ENCODE data around the gene NEBL. TPM values are rescaled to one million over a fixed set of nuclear protein-coding genes. Genes with fewer than 3 reads are reported as not detected.

The NEBL gene
- total and polyA plus RNA-seq, 9 of the 15 experiments (the other 6 are each of a cell fraction or from before 2014, with no cell fraction given): 0.82 to 14.6 (median 9.8) TPM

DNA sequence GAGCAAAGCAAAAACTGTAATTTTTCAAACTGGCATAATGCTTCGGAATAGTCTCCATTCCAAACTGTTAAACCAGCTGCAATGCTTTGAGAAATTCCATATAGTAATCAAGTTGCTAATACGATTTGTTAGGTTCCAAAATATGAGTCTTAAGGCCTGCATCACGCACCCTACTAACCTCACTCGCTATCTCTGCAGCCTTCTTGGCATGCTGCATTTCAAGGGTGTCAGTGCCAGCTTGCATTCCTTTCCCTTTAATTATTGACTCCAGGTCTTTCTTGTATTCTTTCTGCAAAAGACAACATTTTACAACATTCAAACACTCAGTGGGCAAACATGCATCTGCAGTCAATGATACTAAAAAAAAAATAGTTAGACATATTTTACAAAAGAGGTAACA is 61.8 kb downstream of the NEBL start:
- POLR2A ChIA-PET: interaction anchor here (0.8 kb wide), 1 partner anchor 194 kb away, joined by 3 read pairs; no protein-coding TSS in a partner anchor
- Histone ChIP-seq H3K4me1 (replicated peaks in 1 of 2; ENCODE audit: control insufficient read depth in 2 of 2, insufficient read depth in 2 of 2, low read length in 2 of 2) (no peaks in the 10 kb centered on the region), H4K20me1 (replicated peaks; ENCODE audit: control insufficient read depth, insufficient read depth, low read length) (no peaks in the 10 kb centered on the region), H3K9ac (ENCODE audit: insufficient read depth in 1 of 2, low read depth in 2 of 2, low read length in 2 of 2) (no peak overlapping the region), H3K4me2 (ENCODE audit: insufficient read depth, low read length) (no peak overlapping the region), H3K79me2 (ENCODE audit: control insufficient read depth, insufficient read depth, low read length) (no peaks in the 10 kb centered on the region), H3K9me1 (ENCODE audit: control insufficient read depth, insufficient read depth, low read length) (no peaks in the 10 kb centered on the region), H3K4me3 (no peak overlapping the region), H3K27me3 (ENCODE audit: control insufficient read depth in 2 of 2, insufficient read depth in 2 of 2, low read length in 2 of 2) (no peaks in the 10 kb centered on the region), H2AFZ (ENCODE audit: low read depth, low read length) (no peak overlapping the region), H3K36me3 (ENCODE audit: control insufficient read depth, insufficient read depth, low read length) (0 out of 3 replicates have a peak, but pooled peaks cover 2% of the 10 kb centered on the region), H3K27ac (ENCODE audit: extremely low read depth, low read depth, low read length) (no peak overlapping the region), H3K9me3 (replicated peaks; ENCODE audit: control insufficient read depth, insufficient read depth, low read depth, low read length) (no peaks in the 10 kb centered on the region)
- no peak for ATAC-seq
- TF ChIP-seq, protein P1, sequence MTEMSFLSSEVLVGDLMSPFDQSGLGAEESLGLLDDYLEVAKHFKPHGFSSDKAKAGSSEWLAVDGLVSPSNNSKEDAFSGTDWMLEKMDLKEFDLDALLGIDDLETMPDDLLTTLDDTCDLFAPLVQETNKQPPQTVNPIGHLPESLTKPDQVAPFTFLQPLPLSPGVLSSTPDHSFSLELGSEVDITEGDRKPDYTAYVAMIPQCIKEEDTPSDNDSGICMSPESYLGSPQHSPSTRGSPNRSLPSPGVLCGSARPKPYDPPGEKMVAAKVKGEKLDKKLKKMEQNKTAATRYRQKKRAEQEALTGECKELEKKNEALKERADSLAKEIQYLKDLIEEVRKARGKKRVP (CRISPR knock-in tag; IDR thresholded peaks at IDR 0.05): no peak
- TF ChIP-seq, protein P2, sequence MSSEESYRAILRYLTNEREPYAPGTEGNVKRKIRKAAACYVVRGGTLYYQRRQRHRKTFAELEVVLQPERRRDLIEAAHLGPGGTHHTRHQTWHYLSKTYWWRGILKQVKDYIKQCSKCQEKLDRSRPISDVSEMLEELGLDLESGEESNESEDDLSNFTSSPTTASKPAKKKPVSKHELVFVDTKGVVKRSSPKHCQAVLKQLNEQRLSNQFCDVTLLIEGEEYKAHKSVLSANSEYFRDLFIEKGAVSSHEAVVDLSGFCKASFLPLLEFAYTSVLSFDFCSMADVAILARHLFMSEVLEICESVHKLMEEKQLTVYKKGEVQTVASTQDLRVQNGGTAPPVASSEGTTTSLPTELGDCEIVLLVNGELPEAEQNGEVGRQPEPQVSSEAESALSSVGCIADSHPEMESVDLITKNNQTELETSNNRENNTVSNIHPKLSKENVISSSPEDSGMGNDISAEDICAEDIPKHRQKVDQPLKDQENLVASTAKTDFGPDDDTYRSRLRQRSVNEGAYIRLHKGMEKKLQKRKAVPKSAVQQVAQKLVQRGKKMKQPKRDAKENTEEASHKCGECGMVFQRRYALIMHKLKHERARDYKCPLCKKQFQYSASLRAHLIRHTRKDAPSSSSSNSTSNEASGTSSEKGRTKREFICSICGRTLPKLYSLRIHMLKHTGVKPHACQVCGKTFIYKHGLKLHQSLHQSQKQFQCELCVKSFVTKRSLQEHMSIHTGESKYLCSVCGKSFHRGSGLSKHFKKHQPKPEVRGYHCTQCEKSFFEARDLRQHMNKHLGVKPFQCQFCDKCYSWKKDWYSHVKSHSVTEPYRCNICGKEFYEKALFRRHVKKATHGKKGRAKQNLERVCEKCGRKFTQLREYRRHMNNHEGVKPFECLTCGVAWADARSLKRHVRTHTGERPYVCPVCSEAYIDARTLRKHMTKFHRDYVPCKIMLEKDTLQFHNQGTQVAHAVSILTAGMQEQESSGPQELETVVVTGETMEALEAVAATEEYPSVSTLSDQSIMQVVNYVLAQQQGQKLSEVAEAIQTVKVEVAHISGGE (CRISPR knock-in tag; IDR thresholded peaks at IDR 0.05): no peak
- TF ChIP-seq E2F3 (CRISPR knock-in tag; IDR thresholded peaks at IDR 0.05): no peak
- no peak for TF ChIP-seq MTA2 (IDR thresholded peaks at IDR 0.05; ENCODE audit: low read depth)
- no peak for TF ChIP-seq XRCC4 (IDR thresholded peaks at IDR 0.05; ENCODE audit: extremely low read depth, insufficient read depth, insufficient read length)
- FAIRE-seq: no peak
- intact Hi-C loops (cut with micrococcal nuclease): no loop called here
- in situ Hi-C loops (cut with MboI): no loop called here
- DNase-seq (ENCODE audit: extremely low read depth in 1 of 4, low spot score in 3 of 4): no peak
- no TSS peak for BruUV-seq (replicated peaks)
- CTCF ChIA-PET (ENCODE audit: low intra/inter-chr PET ratio): no interaction called here
- WGBS (ENCODE audit: insufficient coverage, low coverage, missing lambda C conversion rate): 19% methylated on average over 4 of the region's 4 CpGs
